Embryonic facial prominence (tissue), 1 donor: ENCODE measurements around the gene ATP5MG.

Source experiments
- DNase-seq: peaks from one replicate; pipeline ENCODE4 v3.0.0-alpha.2; 2016; ENCODE audit errors: extremely low spot score

Gene ATP5MG

DNA sequence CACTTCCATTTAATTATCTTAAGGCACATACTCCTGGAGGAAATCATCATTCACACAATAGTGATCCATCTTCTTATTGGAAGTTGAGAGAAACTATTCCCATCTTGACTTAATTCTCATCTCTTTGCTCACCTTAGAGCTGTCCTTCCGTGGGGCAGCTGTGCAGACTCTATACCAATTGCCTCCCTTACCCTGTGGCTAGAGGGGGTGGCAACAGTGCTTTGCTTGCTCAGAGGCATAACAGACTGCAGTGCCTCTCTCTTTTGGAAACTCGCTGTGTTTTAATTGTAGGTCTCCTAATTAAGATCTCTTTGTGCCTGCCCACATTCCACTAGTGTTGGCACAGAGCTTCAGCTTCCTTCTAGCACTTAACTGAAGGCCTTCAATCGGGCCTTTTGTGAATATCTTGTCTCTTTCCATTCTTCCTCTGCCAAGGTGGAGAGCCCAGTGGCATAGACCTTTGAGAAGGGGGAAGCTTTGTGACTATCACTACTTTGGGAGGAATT, 40.4 kb downstream of the ATP5MG start:
- no peak for DNase-seq

DNA sequence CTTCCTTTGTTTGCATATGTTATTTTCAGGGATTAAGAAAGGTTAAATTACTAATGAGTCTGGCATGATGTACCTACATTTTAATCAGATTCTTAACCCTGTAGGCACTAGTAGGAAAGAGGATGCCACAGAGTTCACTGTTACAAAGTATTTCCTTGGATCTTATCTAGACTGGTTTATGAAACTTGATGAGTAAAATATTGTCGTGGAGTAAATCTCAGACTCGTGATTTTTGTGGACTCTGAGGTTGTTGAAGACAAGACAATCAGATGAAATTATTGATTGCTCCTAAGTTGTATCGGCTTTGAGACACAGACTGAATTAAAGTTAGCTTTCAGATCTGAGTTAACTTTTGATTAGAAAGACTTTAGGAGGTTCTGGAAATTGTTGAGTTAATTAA, 40.9 kb downstream of the ATP5MG start:
- no peak for DNase-seq

DNA sequence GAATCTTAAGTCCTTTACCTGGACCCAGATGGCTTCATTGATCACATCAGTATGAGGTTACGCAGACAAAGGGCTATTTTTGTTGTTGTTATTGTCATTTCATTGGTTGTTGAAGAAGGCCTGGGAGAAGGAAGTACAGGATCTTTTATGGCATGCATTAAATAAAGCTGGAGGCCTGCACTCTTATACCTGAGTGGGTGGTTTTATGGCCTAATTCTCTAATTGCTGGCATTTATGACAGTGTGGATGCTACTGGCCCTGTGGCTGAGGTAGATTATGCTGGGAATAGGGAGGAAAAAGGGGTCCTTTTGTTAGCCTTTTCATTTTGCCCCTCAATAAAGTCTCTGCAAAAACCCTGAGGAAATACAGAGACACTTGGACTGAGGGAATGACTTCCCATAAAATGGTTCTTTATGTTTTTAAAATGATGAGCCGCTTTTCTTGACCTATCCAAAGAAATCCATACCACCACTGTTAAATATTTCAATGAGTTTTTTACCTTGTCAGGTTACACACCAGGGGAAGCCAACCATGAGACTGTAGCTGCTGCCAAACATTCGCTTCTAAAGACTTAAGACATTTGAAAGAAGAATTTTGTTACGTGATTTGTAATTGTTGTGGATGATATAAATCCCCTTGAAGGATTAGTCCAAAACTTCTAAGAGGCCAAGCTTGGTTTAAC, 41.6 kb downstream of the ATP5MG start:
- DNase-seq, result no peak

DNA sequence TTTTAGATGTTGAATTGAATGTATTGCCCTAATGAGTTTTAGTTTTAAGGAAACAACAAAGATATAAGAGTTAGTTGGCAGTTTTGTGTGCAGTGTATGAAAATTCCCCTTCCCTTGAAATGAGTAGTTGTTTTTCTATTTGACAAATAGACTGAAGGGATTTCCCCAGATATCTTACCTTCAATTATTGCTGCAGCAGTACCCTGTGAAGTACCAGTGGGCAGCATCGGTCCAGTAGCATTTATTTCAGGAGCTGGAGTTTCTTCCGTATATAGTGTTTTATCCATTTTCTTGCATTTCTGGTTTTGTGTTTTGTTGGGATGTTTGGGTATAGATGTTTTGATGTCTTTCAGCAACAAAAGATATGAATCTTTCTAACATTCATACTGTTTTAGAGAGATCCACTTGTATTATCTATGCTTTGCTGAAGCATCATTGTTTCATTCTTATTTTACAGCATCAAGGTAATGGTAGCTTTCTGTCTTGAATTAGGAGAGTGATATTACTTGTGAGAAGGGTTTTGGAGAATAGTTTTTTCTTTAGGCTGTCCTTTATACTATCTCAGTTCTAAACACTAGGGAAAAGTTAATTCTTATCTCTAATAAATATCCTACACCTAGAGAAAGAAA, 42.3 kb downstream of the ATP5MG start:
- no peak for DNase-seq

DNA sequence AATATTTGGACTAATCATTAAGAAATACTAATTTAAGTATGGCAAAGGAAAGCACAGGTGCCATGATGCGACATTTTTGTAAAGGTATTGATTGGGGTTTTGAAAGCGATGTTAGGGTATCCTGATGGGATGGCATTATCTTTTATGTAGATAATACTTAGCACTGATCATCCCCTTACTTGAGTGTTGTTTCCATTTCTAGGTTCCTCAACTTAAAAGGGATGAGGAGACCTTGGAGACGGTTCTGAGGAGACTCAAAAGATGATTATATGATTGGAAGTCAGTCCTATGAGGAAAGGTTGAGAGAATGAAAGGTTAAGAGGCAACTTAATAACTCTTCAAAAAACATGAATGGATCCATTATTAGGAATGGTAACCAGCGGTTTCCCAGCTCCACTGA, 46.0 kb downstream of the ATP5MG start:
- no peak for DNase-seq

DNA sequence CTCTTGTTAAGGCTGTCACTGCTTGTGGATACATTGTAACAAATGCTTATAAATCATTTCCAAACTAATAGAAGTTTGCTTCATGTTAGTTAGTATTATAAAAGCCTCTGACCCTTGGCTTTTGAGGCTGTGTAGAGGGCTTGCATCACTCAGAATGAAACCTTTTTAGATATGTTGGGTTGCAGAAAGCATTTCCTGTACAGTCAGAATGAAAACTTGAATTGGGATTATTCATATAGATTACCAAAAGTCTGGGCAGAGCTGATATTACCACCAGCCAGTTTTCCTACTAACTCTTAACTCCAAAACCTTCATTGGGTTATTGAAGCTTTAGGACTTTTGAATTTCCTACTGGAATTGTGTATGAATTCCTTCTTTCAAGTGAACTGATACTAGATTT, 46.9 kb downstream of the ATP5MG start:
- DNase-seq, result no peak

DNA sequence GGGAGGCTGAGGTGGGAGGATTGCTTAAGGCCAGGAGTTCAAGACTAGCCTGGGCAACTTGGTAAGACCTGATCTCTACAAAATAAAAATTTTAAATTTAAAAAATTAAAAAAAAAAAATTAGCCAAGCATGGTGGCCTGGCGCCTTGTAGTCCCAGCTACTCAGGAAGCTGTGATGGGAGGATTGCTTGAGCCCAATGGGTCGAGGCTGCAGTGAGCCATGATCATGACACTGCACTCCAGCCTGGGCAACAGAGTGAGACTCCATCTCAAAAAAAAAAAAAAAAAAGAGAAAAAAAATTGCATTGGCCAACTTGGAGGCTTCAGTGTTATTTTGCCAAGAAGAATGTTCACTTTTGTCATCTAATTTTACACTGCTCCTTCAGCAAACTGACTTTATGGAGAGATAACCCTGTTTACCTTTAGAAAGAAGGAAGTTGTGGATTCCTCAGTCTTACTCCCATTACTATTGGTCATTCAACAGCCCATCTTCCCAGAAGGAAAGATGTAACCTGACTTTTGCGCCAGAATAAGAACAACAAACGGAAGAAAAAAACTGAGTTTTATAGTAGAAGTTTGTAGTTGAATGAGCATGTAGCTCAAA, 48.0 kb downstream of the ATP5MG start:
- no peak for DNase-seq

DNA sequence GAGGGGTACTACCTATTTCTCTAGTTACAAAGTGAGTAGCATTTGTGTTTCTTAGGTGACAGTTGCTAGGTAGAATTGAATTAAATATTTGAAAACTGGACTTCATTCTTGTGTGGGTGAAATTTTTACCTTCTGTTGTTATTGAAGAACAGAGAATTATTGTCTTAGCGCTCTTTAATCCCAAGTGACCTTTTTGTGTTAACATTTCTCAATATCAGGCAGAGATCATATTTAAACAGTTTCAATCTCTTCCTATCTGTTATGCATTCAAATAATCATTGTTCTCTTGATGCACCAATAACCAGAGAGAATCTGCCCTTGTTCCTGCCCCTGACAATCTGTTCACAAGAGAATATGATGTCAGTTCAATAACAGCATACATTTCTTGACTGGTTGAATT, 49.0 kb downstream of the ATP5MG start:
- no peak for DNase-seq
